GM12892 (cell line): ENCODE measurements around the gene FOXS1.

Source experiments
- POLR2A ChIP-seq: IDR thresholded peaks from 2 replicates; pipeline ENCODE4 v1.6.1; 2011; ENCODE audit warnings: low read depth, low read length, control low read depth
- POLR2AphosphoS5 ChIP-seq: IDR thresholded peaks from 2 replicates; pipeline ENCODE4 v1.6.1; 2011; ENCODE audit warnings: low read depth, low read length, control low read depth
- TAF1 ChIP-seq: IDR thresholded peaks from 2 replicates; pipeline ENCODE4 v1.6.1; 2011; ENCODE audit warnings: low read depth, mild to moderate bottlenecking, control low read depth, low read length, borderline replicate concordance

DNA sequence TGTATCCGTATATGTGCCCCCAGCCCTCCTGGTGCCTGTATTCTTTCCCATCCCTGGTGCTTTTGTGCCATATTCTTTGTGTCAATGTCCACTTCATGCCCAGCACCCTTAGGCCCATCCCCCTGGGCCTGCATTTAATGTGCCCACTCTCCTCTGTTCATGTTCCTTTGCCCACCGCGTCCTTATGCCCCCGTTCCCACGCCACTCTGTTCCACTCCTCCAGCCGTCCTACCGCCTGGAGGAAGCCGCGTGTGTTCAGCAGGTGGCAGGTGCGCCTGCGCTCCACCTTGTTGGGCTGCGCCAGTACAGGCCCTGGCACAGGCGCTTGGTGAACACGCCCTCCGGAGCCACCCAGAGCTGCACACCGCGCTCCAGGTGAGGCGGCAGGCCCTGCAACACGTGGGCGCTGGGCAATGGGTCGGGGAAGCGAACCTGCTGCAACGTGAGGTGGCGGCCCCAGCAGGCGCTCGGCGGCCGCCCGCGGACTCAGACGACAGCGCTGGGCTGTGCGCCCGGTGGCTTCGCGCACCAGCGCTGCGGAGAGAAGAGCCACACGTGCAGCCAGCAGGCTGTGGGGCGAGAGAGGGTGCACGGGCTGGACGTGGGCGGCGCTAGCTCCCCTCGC is 4.0 kb upstream of the FOXS1 start:
- TF ChIP-seq POLR2A = no peak
- TF ChIP-seq POLR2AphosphoS5 = no peak
- no peak for TF ChIP-seq TAF1
